Astrocyte of the spinal cord (primary cell): ENCODE data around the gene XKR7.

Source experiments
- DNase-seq: peaks from one replicate; pipeline ENCODE4 v3.0.0; 2011; ENCODE audit warnings: low read depth, low spot score
- H3K4me3 ChIP-seq: 2 replicates; pipeline ENCODE4 v1.5.1; 2011; ENCODE audit warnings: low read depth, mild to moderate bottlenecking, low read length, moderate library complexity
- in situ Hi-C: cut with HindIII; loops from 2 replicates; pipeline ENCODE4 v1.10.0; 2017; ENCODE audit warnings: low sequenced_read_pairs
- TF ChIP-seq, protein P1 (sequence below): IDR thresholded peaks from 2 replicates; pipeline ENCODE4 v1.5.1; 2012; ENCODE audit warnings: low read depth, mild to moderate bottlenecking, low read length, inconsistent platforms

The XKR7 gene

DNA sequence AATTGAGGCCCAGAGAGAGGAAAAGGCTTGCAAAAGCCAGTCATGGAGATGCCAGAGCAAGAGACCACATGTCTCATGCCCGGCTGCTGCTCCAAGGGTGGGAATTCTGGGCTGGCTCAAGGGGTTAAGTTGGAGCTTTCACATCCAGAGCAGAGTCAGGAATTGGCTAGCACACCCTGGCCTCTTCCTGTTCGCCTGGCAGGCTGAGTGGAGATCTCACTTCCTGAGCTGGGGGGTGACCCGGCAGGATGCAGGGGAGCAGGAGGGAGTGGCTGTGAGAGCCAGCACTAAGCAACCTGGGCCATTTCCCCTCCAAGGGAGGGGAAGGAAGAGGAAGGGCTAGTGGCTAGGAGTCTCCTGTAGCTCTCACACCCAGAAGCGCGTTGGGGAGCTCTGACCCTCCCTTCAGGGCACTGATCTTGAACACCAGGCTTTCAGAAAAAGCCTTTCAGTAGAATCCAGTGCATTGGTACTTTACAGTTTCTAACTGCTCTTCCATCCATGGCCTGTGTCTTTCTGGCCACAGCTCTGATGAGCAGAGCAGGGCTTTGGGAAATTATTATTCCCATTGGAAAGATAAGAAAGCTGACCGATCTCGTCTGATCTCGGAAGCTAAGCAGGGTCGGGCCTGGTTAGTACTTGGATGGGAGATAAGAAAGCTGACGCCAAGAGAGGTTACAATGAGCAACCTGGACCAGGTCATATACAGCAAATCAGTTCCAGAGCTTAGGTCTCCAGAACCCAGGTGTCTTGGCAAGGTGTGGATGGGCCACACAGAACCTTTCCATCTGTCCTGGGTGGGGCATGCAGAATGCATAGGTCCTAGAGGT, 40.1 kb downstream of the XKR7 start:
- TF ChIP-seq, protein P1, sequence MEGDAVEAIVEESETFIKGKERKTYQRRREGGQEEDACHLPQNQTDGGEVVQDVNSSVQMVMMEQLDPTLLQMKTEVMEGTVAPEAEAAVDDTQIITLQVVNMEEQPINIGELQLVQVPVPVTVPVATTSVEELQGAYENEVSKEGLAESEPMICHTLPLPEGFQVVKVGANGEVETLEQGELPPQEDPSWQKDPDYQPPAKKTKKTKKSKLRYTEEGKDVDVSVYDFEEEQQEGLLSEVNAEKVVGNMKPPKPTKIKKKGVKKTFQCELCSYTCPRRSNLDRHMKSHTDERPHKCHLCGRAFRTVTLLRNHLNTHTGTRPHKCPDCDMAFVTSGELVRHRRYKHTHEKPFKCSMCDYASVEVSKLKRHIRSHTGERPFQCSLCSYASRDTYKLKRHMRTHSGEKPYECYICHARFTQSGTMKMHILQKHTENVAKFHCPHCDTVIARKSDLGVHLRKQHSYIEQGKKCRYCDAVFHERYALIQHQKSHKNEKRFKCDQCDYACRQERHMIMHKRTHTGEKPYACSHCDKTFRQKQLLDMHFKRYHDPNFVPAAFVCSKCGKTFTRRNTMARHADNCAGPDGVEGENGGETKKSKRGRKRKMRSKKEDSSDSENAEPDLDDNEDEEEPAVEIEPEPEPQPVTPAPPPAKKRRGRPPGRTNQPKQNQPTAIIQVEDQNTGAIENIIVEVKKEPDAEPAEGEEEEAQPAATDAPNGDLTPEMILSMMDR: no peak
- in situ Hi-C loops: no loop called here
- no peak overlapping the region for H3K4me3 ChIP-seq
- DNase-seq: no peak

DNA sequence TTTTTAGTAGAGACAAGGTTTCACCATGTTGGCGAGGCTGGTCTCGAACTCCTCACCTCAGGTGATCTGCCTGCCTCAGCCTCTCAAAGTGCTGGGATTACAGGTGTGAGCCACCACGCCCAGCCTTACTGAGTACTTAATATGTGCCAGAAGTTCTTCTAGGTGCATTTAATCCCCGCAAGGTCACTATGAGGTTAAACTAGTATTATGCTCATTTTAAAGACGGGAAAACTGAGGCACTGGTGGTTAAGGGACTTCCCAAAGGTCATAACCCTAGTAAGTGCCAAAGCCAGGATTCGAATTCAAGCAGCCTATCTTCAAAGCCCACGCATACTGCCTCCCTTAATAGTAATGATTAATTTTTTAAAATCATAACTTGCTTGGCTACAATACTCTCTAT, 41.6 kb downstream of the XKR7 start:
- TF ChIP-seq, protein P1: no peak
- DNase-seq: no peak
- in situ Hi-C loops: no loop called here
- no peak overlapping the region for H3K4me3 ChIP-seq

- DNase-seq: no peak
- TF ChIP-seq, protein P1: no peak
- in situ Hi-C loops: no loop called here
These were observed 42.1 kb downstream of the XKR7 start, which contains the start of gene CCM2L for GRCh38 chr20:32010101-32010500. CCM2L (plus strand) TSS chr20:32010438; CDS start chr20:32010455, 17 bp downstream.

DNA sequence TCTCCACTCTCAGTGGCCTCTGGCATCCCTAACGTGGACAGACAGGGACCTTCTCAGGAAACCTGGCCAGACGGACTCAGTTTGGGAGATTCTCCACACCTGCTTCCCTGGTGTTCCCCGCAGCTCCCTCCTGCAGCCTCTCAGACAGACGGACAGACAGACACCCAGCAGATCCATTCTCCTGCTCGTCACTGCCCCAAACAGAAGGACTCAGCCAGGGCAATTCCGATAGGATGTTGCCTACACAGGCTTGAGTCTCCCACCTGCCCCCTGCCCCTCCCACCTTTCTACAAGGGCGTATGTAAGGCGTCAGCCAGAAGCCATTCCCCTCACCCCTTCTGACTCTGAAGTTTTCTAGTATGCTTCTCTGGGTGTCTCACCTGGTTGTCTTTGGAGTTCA, 42.7 kb downstream of the XKR7 start:
- in situ Hi-C loops: no loop called here
- H3K4me3 ChIP-seq: no peak overlapping the region
- DNase-seq: no peak
- TF ChIP-seq, protein P1: no peak

More at GRCh38 chr20:32010101-32010500, 42.1 kb downstream of the XKR7 start, which contains the start of gene CCM2L:
- H3K4me3 ChIP-seq: no peak within 1 kb of the TSS

DNA sequence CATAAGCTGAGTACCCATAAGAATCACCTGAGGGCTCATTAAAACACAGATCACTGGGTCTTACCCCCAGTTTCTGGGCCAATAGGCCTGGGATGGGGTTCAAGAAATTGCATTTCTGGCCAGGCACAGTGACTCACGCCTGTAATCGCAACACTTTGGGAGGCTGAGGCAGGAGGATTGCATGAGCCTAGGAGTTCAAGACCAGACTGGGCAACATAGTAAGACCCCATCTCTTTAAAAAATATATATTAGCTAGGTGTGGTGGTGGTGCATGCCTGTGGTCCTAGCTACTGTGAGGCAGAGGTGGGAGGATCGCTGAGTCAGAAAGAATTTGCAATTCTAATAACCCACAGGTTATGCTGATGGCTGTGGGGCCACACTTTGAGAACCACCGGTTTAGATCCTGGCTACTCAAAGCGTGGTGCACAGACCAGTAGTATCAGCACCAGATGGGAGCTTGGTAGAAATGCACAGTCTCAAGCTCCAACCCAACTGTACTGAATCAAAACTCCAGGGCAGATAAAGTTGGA, 44.3 kb downstream of the XKR7 start:
- TF ChIP-seq, protein P1: no peak
- in situ Hi-C loops: no loop called here
- H3K4me3 ChIP-seq: no peak overlapping the region
- no peak for DNase-seq

DNA sequence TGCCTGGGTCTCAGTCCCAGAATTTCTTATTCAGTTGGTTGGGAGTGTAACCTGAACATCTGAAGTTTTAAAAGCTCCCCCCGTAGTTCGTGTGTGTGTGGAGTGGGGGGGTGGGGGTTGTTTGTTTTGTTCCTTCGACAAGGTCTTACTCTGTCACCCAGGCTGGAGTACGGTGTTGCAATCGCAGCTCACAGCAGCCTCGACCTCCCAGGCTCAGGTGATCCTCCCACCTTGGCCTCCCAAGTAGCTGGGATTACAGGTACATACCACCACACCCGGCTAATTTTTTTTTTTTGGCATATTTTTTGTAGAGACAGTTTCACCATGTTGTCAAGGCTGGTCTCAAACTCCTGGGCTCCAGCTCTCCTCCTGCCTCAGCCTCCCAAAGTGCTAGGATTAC, 45.4 kb downstream of the XKR7 start:
- TF ChIP-seq, protein P1: no peak

More for the DNA sequence above, 45.4 kb downstream of the XKR7 start:
- no peak for DNase-seq
- in situ Hi-C loops: no loop called here
- H3K4me3 ChIP-seq: no peak overlapping the region
